IMR-90 (cell line): Measurements from ENCODE around the gene ABL2. TPM values are rescaled to one million over a fixed set of nuclear protein-coding genes. Genes with fewer than 3 reads are reported as not detected.

Source experiments
- ATAC-seq: fragments of 200-7000 bp; cut with Tn5 transposase; 2 replicates; pipeline ENCODE4 v1.9.1; 2020; ENCODE audit warnings: low read depth, mild to moderate bottlenecking, moderate library complexity
- BruUV-seq: library from RNA; stranded (reverse); fragments of 400-500 nt; replicated peaks from 2 replicates; lab custom pipeline; 2021; lab: Mats Ljungman, UMichigan
- CTCF ChIA-PET: fragments of 300-600 bp; formaldehyde crosslinking; extraction: SDS; loops from one replicate; lab custom pipeline; 2021; ENCODE audit warnings: antibody characterized with exemption; lab: Yijun Ruan, JAX
- POLR2A ChIA-PET: fragments of 300-600 bp; sonication (Branson Sonifier 250); formaldehyde crosslinking; loops from one replicate; lab custom pipeline; 2022; ENCODE audit warnings: antibody characterized with exemption; ENCODE audit not compliant: unreplicated experiment; lab: Charles Lee
- DNase-seq: peaks from one replicate; pipeline ENCODE4 v3.0.0; 2013
- H2AFZ ChIP-seq: replicated peaks from 2 replicates; pipeline ENCODE3; 2013; ENCODE audit warnings: low read length, mild to moderate bottlenecking; ENCODE audit not compliant: poor library complexity
- H2AK5ac ChIP-seq: 2 replicates; pipeline ENCODE4 v1.6.1; 2013; ENCODE audit warnings: low read depth, low read length, inconsistent platforms
- H2AK9ac ChIP-seq: replicated peaks from 2 replicates; pipeline ENCODE3; 2013; ENCODE audit warnings: mild to moderate bottlenecking, low read depth, low read length, moderate library complexity; ENCODE audit not compliant: poor library complexity
- H2BK120ac ChIP-seq: 2 replicates; pipeline ENCODE4 v1.6.1; 2013; ENCODE audit warnings: low read depth, low read length, inconsistent platforms
- H2BK15ac ChIP-seq: 3 replicates; pipeline ENCODE4 v1.6.1; 2013; ENCODE audit warnings: low read depth, low read length, inconsistent platforms
- H2BK20ac ChIP-seq: 2 replicates; pipeline ENCODE4 v1.6.1; 2013; ENCODE audit warnings: low read depth, mild to moderate bottlenecking, inconsistent platforms, low read length, moderate library complexity
- H2BK5ac ChIP-seq: 2 replicates; pipeline ENCODE4 v1.6.1; 2013; ENCODE audit warnings: mild to moderate bottlenecking, low read depth, low read length, inconsistent platforms; ENCODE audit not compliant: poor library complexity, severe bottlenecking
- H3K14ac ChIP-seq: replicated peaks from 2 replicates; pipeline ENCODE4 v1.6.1; 2013; ENCODE audit warnings: low read depth, low read length, inconsistent platforms
- H3K18ac ChIP-seq: 2 replicates; pipeline ENCODE4 v1.6.1; 2013; ENCODE audit warnings: low read depth, low read length, control low read depth
- H3K23ac ChIP-seq: 2 replicates; pipeline ENCODE4 v1.6.1; 2013; ENCODE audit warnings: low read depth, low read length, inconsistent platforms
- H3K27ac ChIP-seq: 2 replicates; pipeline ENCODE4 v1.5.1; 2013; ENCODE audit warnings: mild to moderate bottlenecking, control low read depth, low read length; ENCODE audit not compliant: insufficient read depth
- H3K27me3 ChIP-seq: 2 replicates; pipeline ENCODE4 v1.6.1; 2013; ENCODE audit warnings: low read length; ENCODE audit not compliant: control insufficient read depth, insufficient read depth
- H3K36me3 ChIP-seq: 2 replicates; pipeline ENCODE4 v1.6.1; 2013; ENCODE audit warnings: low read length, mixed read lengths; ENCODE audit not compliant: control insufficient read depth, insufficient read depth
- H3K4ac ChIP-seq: 2 replicates; pipeline ENCODE4 v1.6.1; 2013; ENCODE audit warnings: low read depth, low read length, inconsistent platforms
- H3K4me1 ChIP-seq: 2 replicates; pipeline ENCODE4 v1.6.1; 2013; ENCODE audit warnings: low read length, mixed read lengths; ENCODE audit not compliant: control insufficient read depth, insufficient read depth
- H3K4me2 ChIP-seq: 2 replicates; pipeline ENCODE4 v1.6.1; 2013; ENCODE audit warnings: low read depth, mild to moderate bottlenecking, control low read depth, low read length, moderate library complexity
- H3K4me3 ChIP-seq: 2 replicates; pipeline ENCODE4 v1.5.1; 2013; ENCODE audit warnings: low read depth, mild to moderate bottlenecking, control low read depth, low read length, moderate library complexity; ENCODE audit not compliant: insufficient read depth
- H3K56ac ChIP-seq: 2 replicates; pipeline ENCODE4 v1.6.1; 2013; ENCODE audit warnings: low read length, inconsistent platforms; ENCODE audit not compliant: insufficient read depth; ENCODE audit errors: extremely low read depth
- H3K79me1 ChIP-seq, 2 experiments: 2 replicates each; pipeline ENCODE4 v1.6.1; 2013; ENCODE audit warnings: low read length in 2 of 2, inconsistent platforms in 1 of 2, low read depth in 1 of 2
- H3K9ac ChIP-seq: 2 replicates; pipeline ENCODE4 v1.6.1; 2013; ENCODE audit warnings: low read depth, low read length, control low read depth
- H3K9me1 ChIP-seq: 2 replicates; pipeline ENCODE4 v1.6.1; 2013; ENCODE audit warnings: low read length, inconsistent platforms; ENCODE audit not compliant: insufficient read depth
- H3K9me3 ChIP-seq: 2 replicates; pipeline ENCODE4 v1.6.1; 2013; ENCODE audit warnings: low read length; ENCODE audit not compliant: control insufficient read depth, insufficient read depth
- H4K20me1 ChIP-seq: 2 replicates; pipeline ENCODE4 v1.6.1; 2013; ENCODE audit warnings: low read length, inconsistent platforms; ENCODE audit not compliant: insufficient read depth
- H4K5ac ChIP-seq: 2 replicates; pipeline ENCODE4 v1.6.1; 2013; ENCODE audit warnings: mild to moderate bottlenecking, low read depth, low read length, control low read depth
- H4K8ac ChIP-seq, 2 experiments: 2 replicates each; pipeline ENCODE4 v1.6.1; 2013; ENCODE audit warnings: low read depth in 2 of 2, low read length in 2 of 2, control low read depth in 1 of 2, inconsistent platforms in 1 of 2
- H4K91ac ChIP-seq: 2 replicates; pipeline ENCODE4 v1.6.1; 2013; ENCODE audit warnings: low read depth, low read length, inconsistent platforms; ENCODE audit not compliant: insufficient read depth
- FOS ChIP-seq: fragments of 150-350 bp; IDR thresholded peaks from 2 replicates; pipeline ENCODE4 v1.6.1; 2016; ENCODE audit warnings: low read depth, low read length
- POLR2A ChIP-seq: IDR thresholded peaks from 2 replicates; pipeline ENCODE4 v1.6.1; 2012; ENCODE audit warnings: mild to moderate bottlenecking, low read depth, low read length
- RFX5 ChIP-seq: IDR thresholded peaks from 2 replicates; pipeline ENCODE4 v1.8.0; 2012; ENCODE audit warnings: low read depth, mild to moderate bottlenecking, low read length, moderate library complexity
- WGBS, 2 experiments: methylation state at CpG; one replicate each; pipeline versions ENCODE4 v1.1.5 to v1.1.7; 2013; ENCODE audit warnings: missing lambda C conversion rate in 2 of 2; ENCODE audit not compliant: insufficient read length in 1 of 2; ENCODE audit errors: extremely low coverage in 2 of 2; 5-methylcytosine and 5-hydroxymethylcytosine counted together
- dilution Hi-C: fragments of 300-500 bp; cut with HindIII; formaldehyde crosslinking; loops from one replicate; pipeline ENCODE4 v1.14.3; 2018; ENCODE audit warnings: low sequenced_read_pairs; ENCODE audit not compliant: unreplicated experiment
- in situ Hi-C: fragments of 300-500 bp; cut with MboI; formaldehyde crosslinking; loops from 3 replicates; pipeline ENCODE4 v1.14.3; 2019; ENCODE audit warnings: low sequenced_read_pairs, inconsistent platforms, mixed read lengths
- intact Hi-C: fragments of 100-400 bp; cut with micrococcal nuclease; formaldehyde crosslinking; loops from 2 replicates; pipeline ENCODE4 v1.10.0; 2022
- polyA plus RNA-seq, 3 experiments: library from polyadenylated mRNA; depleted of rRNA; stranded (reverse); fragments of >200 nt; gene quantifications; 2 replicates each; pipeline ENCODE4 v1.2.3, GENCODE V29; 2012; ENCODE audit warnings: low replicate concordance in 1 of 3
- total RNA-seq: library from RNA; depleted of rRNA; stranded (reverse); fragments of >200 nt; gene quantifications from 2 replicates; pipeline ENCODE4 v1.2.3, GENCODE V29; 2012

The ABL2 gene
- total and polyA plus RNA-seq, 2 of the 4 experiments (the other 2 are of a cell fraction) = 9.7 to 110 TPM

GRCh38 chr1:179143322-179143721 lies 86.2 kb downstream of the ABL2 start:
- TF ChIP-seq FOS = peak; percentile 56; the same call in 1 of the 2 replicates
- TF ChIP-seq RFX5 = no peak
- TF ChIP-seq POLR2A = no peak
- Histone ChIP-seq H2BK120ac (peak overlapping the region; percentile 86), H3K56ac (no peak overlapping the region), H3K4ac (peak overlapping the region; percentile 77), H3K27ac (peak overlapping the region; percentile 91), H3K4me1 (peaks cover 11% of the 10 kb centered on the region), H4K5ac (no peak overlapping the region), H3K27me3 (no peaks in the 10 kb centered on the region), H4K91ac (peak overlapping the region; percentile 52; the same call in 1 of the 2 replicates), H3K14ac (no peak overlapping the region), H3K79me1 (peaks cover 2 to 28% of the 10 kb centered on the region in 2 experiments), H2AK9ac (no peak overlapping the region), H3K23ac (no peak overlapping the region), H2BK5ac (peak overlapping the region; percentile 93), H2AK5ac (peak overlapping the region; percentile 81; the same call in 1 of the 2 replicates), H2BK20ac (peak overlapping the region; percentile 63; the same call in 1 of the 2 replicates), H3K4me2 (no peak overlapping the region; the same call in 1 of the 2 replicates), H3K9ac (peak overlapping the region; percentile 41; the same call in 1 of the 2 replicates), H2AFZ (no peak overlapping the region), H3K4me3 (no peak overlapping the region), H3K18ac (no peak overlapping the region), H3K9me3 (no peaks in the 10 kb centered on the region), H4K20me1 (peaks cover 27% of the 10 kb centered on the region), H4K8ac (peak overlapping the region; percentile 73 to 74; a peak in 2 of 4 replicates), H3K9me1 (no peaks in the 10 kb centered on the region; the same call in 1 of the 2 replicates), H3K36me3 (peaks cover 3% of the 10 kb centered on the region), H2BK15ac (no peak overlapping the region; the same call in 2 of the 3 replicates)
- POLR2A ChIA-PET = no interaction called here
- CTCF ChIA-PET = no interaction called here
- DNase-seq (peak; percentile 96), ATAC-seq (peak; percentile 70)
- in situ Hi-C loops (no loop called here), dilution Hi-C loops (no loop called here), intact Hi-C loops (loop anchor here (5.0 kb wide), 1 partner anchor 34 kb away; no protein-coding TSS in a partner anchor)
- no CpG with 5 or more reads among the region's 3 CpGs for WGBS, 2 experiments
- BruUV-seq = no TSS peak
